BJ (cell line): Measurements from ENCODE around the gene C5orf34. TPM values are rescaled to one million over a fixed set of nuclear protein-coding genes. Genes with fewer than 3 reads are reported as not detected.
"Not testable (repeated sequence)": the region's sequence is repeated elsewhere in the genome, so short reads cannot be mapped to it uniquely, and the experiment has no call there.

Source experiments
- CTCF ChIA-PET: fragments of 350-600 bp; formaldehyde crosslinking; extraction: SDS; loops from one replicate; lab custom pipeline; 2021; ENCODE audit warnings: antibody characterized with exemption, inconsistent platforms; lab: Yijun Ruan, JAX
- POLR2A ChIA-PET: fragments of 300-600 bp; sonication (Branson Sonifier 250); formaldehyde crosslinking; extraction: SDS; loops from one replicate; lab custom pipeline; 2021; ENCODE audit warnings: antibody characterized with exemption; lab: Charles Lee
- DNase-seq: peaks from one replicate; pipeline ENCODE4 v3.0.0-alpha.2; 2011; ENCODE audit warnings: low read depth
- H3K27me3 ChIP-seq: 2 replicates; pipeline ENCODE4 v1.6.0; 2011; ENCODE audit warnings: low read length; ENCODE audit not compliant: control insufficient read depth, insufficient read depth
- H3K36me3 ChIP-seq: 2 replicates; pipeline ENCODE4 v1.5.1; 2011; ENCODE audit warnings: low read length; ENCODE audit not compliant: control insufficient read depth, insufficient read depth
- H3K4me3 ChIP-seq: 2 replicates; pipeline ENCODE4 v1.5.1; 2011; ENCODE audit warnings: low read depth, mild to moderate bottlenecking, control low read depth, low read length
- polyA plus RNA-seq: library from polyadenylated mRNA; depleted of rRNA; stranded (reverse); fragments of >200 nt; gene quantifications from 2 replicates; pipeline ENCODE4 v1.2.3, GENCODE V29; 2011; rRNA removed
- TF ChIP-seq, protein P1 (sequence below): IDR thresholded peaks from 2 replicates; pipeline ENCODE4 v1.5.1; 2011; ENCODE audit warnings: low read depth, mild to moderate bottlenecking, control low read depth, inconsistent platforms, low read length, moderate library complexity; ENCODE audit not compliant: insufficient read depth

C5orf34 gene
- polyA plus RNA-seq, 1 experiment, result 2.6 TPM

DNA sequence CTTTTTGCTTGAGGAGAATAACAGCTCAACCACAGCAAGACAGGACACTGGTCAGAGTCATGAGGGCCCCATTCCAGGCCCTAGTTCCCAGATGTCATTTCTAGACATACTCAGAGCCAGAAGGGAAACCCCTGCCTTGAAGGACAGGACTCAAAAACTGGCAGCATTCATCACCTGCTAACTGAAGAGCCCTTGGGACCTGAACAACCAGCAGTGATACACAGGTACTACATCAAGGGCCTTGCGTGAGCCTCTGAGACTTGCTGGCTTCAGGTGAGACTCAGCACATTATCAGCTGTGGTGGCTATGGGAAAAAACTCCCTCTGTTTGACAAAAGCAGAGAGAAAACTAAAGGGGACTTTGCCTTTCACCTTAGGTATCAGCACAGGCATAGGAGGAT is 53.9 kb downstream of the C5orf34 start:
- TF ChIP-seq, protein P1, sequence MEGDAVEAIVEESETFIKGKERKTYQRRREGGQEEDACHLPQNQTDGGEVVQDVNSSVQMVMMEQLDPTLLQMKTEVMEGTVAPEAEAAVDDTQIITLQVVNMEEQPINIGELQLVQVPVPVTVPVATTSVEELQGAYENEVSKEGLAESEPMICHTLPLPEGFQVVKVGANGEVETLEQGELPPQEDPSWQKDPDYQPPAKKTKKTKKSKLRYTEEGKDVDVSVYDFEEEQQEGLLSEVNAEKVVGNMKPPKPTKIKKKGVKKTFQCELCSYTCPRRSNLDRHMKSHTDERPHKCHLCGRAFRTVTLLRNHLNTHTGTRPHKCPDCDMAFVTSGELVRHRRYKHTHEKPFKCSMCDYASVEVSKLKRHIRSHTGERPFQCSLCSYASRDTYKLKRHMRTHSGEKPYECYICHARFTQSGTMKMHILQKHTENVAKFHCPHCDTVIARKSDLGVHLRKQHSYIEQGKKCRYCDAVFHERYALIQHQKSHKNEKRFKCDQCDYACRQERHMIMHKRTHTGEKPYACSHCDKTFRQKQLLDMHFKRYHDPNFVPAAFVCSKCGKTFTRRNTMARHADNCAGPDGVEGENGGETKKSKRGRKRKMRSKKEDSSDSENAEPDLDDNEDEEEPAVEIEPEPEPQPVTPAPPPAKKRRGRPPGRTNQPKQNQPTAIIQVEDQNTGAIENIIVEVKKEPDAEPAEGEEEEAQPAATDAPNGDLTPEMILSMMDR, result no peak
- H3K27me3 ChIP-seq, result no peaks in the 10 kb centered on the region
- CTCF ChIA-PET, result no interaction called here
- POLR2A ChIA-PET, result no interaction called here
- H3K4me3 ChIP-seq, result no peak overlapping the region
- no peak for DNase-seq
- 0 out of 2 replicates have a peak, but pooled peaks cover 2% of the 10 kb centered on the region for H3K36me3 ChIP-seq

DNA sequence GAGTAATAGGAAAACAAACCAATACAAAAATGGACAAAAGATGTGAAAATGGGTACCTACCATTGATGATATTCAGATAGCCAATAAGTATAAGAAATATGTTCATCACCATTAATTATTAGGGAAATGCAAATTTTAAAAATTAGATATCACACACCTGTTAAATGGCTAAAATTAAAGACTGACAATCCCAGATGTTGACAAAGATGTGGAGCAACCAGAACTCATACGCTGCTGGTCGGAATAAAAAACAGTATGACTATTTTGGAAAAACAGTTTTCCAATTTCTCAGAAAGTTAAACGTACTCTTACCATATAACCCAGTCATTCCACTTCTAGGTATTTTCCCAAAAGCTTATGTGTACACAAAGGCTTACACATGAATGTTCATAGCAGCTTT is 58.4 kb downstream of the C5orf34 start:
- TF ChIP-seq, protein P1, result no peak
- Histone ChIP-seq H3K36me3 (0 out of 2 replicates have a peak, but pooled peaks cover 2% of the 10 kb centered on the region), H3K4me3 (no peak overlapping the region), H3K27me3 (no peaks in the 10 kb centered on the region)
- ChIA-PET CTCF (no interaction called here), POLR2A (no interaction called here)
- no peak for DNase-seq

DNA sequence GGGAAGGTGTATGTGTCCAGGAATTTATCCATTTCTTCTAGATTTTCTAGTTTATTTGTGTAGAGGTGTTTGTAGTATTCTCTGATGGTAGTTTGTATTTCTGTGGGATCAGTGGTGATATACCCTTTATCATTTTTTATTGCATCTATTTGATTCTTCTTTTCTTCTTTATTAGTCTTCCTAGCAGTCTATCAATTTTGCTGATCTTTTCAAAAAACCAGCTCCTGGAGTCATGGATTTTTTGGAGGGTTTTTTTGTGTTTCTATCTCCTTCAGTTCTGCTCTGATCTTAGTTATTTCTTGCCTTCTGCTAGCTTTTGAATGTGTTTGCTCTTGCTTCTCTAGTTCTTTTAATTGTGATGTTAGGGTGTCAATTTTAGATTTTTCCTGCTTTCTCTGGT is 73.4 kb downstream of the C5orf34 start:
- CTCF ChIA-PET, POLR2A ChIA-PET, H3K4me3 ChIP-seq, DNase-seq, H3K27me3 ChIP-seq, H3K36me3 ChIP-seq: not testable (repeated sequence)

DNA sequence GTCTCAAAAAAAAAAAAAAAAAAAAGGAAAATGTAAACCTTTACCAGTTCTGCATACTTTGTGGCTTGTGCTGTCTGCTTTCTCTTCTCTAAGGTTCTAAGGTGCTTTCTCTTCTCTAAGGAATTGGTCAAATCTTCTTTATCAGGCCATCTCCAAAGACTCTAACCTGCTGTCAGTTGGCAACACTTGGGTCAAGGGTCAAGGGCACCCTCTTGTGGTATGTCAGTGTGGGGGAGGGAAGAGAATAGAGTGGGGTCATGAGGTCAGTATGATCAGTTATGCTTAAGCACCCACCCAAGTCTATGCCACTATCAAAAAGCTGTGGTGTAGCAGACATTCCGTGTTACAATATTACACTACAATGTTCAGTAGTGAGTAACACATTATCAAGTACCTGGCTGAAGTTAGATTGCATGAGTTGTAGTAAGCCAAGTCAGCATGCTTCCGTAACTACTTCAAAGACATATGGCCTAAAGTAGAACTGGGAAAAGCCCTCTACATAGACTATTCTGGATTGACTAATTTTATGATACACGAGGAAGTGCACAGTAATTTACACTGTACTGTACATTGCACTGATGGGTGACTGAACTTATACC is 77.8 kb downstream of the C5orf34 start:
- no peak for DNase-seq
- Histone ChIP-seq H3K4me3 (no peak overlapping the region), H3K27me3 (no peaks in the 10 kb centered on the region), H3K36me3 (no peaks in the 10 kb centered on the region)
- ChIA-PET CTCF (no interaction called here), POLR2A (no interaction called here)
- TF ChIP-seq, protein P1, result no peak

Other genes starting within 250 kb of the C5orf34 start
- 8.6 and 11.3 TPM in 2 replicates for gene HMGCS1, start 201.7 kb downstream of the C5orf34 start, polyA plus RNA-seq
- gene CCL28, start 102.8 kb downstream of the C5orf34 start, polyA plus RNA-seq, result 0.29 and 0.43 TPM in 2 replicates
- 11.4 and 32.9 TPM in 2 replicates for gene TMEM267, start 31.3 kb downstream of the C5orf34 start, polyA plus RNA-seq
- gene PAIP1, start 41.9 kb upstream of the C5orf34 start, polyA plus RNA-seq, result 71.8 and 126 TPM in 2 replicates
- 44.8 and 48.7 TPM in 2 replicates for gene NNT, start 88.0 kb upstream of the C5orf34 start, polyA plus RNA-seq